ENCODE data around the gene PDE3B.
"Not testable (repeated sequence)": the region's sequence is repeated elsewhere in the genome, so short reads cannot be mapped to it uniquely, and the experiment has no call there.

PDE3B gene

GRCh38 chr11:14650064-14650463 lies 6.5 kb downstream of the PDE3B start:
- DNase-seq (ENCODE audit: low read depth) = no peak
- H3K4me3 ChIP-seq (ENCODE audit: low read length) = no peak overlapping the region
- TF ChIP-seq CTCF (conservative IDR thresholded peaks at IDR 0.05; ENCODE audit: low read depth, low read length) = no peak

GRCh38 chr11:14653090-14653489 lies 9.5 kb downstream of the PDE3B start:
- DNase-seq (ENCODE audit: low read depth) = no peak
- TF ChIP-seq CTCF (conservative IDR thresholded peaks at IDR 0.05; ENCODE audit: low read depth, low read length) = no peak
- no peak overlapping the region for H3K4me3 ChIP-seq (ENCODE audit: low read length)

GRCh38 chr11:14655435-14655834 lies 11.8 kb downstream of the PDE3B start:
- H3K4me3 ChIP-seq (ENCODE audit: low read length) = no peak overlapping the region
- no peak for DNase-seq (ENCODE audit: low read depth)
- no peak for TF ChIP-seq CTCF (conservative IDR thresholded peaks at IDR 0.05; ENCODE audit: low read depth, low read length)

- no peak for TF ChIP-seq CTCF (conservative IDR thresholded peaks at IDR 0.05; ENCODE audit: low read depth, low read length)
- no peak overlapping the region for H3K4me3 ChIP-seq (ENCODE audit: low read length)
- DNase-seq (ENCODE audit: low read depth) = no peak
Measured at GRCh38 chr11:14656536-14657457, 13.2 kb downstream of the PDE3B start.

- no peak for DNase-seq (ENCODE audit: low read depth)
- no peak overlapping the region for H3K4me3 ChIP-seq (ENCODE audit: low read length)
- no peak for TF ChIP-seq CTCF (conservative IDR thresholded peaks at IDR 0.05; ENCODE audit: low read depth, low read length)
Measured at GRCh38 chr11:14657841-14658240, 14.2 kb downstream of the PDE3B start.

GRCh38 chr11:14664926-14665325 lies 21.3 kb downstream of the PDE3B start:
- not testable (repeated sequence) for H3K4me3 ChIP-seq (ENCODE audit: low read length); DNase-seq (ENCODE audit: low read depth)

- not testable (repeated sequence) for DNase-seq (ENCODE audit: low read depth); H3K4me3 ChIP-seq (ENCODE audit: low read length)
Measured at GRCh38 chr11:14667329-14667728, 23.7 kb downstream of the PDE3B start.

- DNase-seq (ENCODE audit: low read depth) = no peak
- TF ChIP-seq CTCF (conservative IDR thresholded peaks at IDR 0.05; ENCODE audit: low read depth, low read length) = no peak
- no peak overlapping the region for H3K4me3 ChIP-seq (ENCODE audit: low read length)
Measured at GRCh38 chr11:14668731-14669301, 25.2 kb downstream of the PDE3B start.

All from retinal pigment epithelial cell (primary cell).